Measurements from ENCODE around the gene CRISPLD2.

Gene CRISPLD2, protein sequence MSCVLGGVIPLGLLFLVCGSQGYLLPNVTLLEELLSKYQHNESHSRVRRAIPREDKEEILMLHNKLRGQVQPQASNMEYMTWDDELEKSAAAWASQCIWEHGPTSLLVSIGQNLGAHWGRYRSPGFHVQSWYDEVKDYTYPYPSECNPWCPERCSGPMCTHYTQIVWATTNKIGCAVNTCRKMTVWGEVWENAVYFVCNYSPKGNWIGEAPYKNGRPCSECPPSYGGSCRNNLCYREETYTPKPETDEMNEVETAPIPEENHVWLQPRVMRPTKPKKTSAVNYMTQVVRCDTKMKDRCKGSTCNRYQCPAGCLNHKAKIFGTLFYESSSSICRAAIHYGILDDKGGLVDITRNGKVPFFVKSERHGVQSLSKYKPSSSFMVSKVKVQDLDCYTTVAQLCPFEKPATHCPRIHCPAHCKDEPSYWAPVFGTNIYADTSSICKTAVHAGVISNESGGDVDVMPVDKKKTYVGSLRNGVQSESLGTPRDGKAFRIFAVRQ

DNA sequence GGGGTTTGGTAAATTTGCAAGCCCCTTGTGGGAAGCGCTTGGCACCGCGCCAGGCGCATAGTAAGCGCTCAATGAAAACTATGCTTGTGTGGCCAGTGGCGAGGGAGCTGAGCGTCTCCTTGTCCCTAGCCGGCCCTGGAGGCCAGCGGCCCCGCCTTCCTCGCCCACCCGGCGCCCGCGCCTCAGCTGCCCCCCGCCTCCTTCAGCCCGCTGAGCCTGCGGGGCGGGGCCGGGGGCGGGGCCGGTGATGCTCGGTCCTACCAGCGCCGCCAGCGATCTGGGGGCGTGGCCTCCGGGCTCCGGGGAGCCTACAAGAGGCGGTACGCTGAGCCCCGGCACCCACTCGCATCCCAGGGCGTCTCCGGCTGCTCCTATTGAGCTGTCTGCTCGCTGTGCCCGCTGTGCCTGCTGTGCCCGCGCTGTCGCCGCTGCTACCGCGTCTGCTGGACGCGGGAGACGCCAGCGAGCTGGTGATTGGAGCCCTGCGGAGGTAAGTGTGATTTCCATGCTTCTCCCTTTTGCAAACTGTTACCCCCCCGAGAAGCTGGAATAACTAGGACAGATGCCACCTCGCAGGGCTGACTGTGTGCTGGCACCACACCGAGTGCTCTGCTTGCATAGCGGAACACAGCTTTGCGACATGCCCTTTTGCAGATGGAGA, at the start of gene CRISPLD2:
TSS of gene CRISPLD2 (plus strand) at position 342 of the 661 bp plus-strand sequence. CDS start 18,511 bp downstream, outside the sequence.
- peak; percentile 89 for DNase-seq (ENCODE audit: low read depth)

DNA sequence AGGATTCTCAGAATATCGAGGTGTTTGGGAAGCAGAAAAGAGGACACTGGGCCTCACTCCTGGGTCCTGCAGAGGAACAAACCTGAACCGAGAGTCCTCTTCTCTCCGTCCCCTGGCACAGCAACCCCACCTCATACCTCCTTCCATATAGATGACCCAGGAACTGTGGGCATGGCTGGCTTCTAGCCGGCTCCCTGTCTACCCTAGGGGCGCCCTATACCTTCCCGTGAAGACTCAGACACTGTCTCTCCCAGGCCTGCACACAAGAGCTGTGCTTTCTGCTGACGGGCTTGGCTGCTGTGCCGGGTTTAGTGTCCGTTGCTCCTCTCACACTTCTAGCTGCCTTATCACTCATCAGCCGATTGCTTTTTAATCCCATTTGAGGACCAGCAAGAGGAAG, 46.5 kb upstream of the CRISPLD2 start:
- no peak for DNase-seq (ENCODE audit: low read depth)

DNA sequence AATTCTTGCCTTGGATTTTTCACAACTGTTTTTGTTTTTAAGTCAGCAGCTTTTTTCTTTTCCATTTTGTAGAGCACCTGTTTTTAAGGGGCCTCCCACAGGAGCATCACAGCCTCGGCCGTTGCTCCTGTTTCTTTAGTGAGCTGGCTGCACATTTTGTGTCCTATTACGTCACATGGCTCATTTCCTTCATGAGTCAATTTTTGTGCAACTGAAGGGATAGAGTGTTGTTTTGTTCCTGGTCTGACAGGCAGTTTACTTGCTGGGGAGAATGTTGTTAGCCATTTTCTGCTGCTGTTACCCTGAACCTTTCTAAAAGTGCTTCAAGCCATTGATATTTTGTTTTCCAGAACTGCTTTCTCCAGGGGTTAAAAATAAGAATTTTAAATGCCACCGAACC, 45.0 kb upstream of the CRISPLD2 start:
- peak; percentile 83 for DNase-seq (ENCODE audit: low read depth)

DNA sequence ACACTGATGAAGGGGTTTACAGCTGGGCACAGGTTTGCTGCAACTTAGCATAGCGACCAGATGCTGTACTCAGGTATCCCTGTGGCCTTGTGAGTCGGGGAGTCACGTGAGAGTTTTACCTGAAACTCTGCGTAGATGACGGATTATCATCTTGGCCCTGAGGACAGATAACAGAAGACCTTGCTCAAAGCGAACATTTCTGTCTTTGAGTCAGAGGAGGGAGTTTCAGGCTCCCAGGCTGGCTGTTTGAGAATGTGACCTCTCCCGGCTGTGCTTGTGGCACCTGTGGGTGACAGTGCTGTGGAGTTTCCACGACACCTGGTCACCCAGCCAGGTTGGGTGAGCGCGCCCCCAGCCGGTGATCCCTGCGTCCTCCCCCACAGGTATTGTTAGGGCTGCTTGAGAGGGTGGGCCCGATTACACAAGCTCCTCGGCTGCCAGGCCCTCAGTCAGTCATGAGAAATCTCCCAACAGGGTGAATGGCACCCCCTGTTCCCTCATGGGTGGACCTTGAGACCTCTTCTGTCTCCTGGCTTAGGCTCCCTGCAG, 44.4 kb upstream of the CRISPLD2 start:
- no peak for DNase-seq (ENCODE audit: low read depth)

DNA sequence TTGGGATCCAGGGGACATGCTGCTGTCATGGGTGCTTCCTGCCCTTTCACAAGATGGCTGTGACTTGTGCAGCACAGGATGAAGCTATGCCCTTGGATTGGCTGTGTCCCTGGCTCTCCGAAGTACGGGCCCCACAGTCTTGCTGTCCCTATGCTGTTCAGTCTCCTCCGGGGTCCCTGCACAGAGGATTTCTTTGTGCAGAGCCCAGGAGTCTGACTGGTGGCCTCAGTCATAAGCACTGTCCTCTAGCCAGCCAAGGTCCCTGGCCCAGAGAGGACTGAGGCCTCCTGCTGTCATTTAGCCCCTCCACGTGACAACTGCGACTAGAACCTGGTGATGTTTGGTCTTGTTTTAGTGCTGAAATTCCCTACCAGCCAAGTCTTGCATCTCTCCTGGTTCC, 42.4 kb upstream of the CRISPLD2 start:
- no peak for DNase-seq (ENCODE audit: low read depth)

DNA sequence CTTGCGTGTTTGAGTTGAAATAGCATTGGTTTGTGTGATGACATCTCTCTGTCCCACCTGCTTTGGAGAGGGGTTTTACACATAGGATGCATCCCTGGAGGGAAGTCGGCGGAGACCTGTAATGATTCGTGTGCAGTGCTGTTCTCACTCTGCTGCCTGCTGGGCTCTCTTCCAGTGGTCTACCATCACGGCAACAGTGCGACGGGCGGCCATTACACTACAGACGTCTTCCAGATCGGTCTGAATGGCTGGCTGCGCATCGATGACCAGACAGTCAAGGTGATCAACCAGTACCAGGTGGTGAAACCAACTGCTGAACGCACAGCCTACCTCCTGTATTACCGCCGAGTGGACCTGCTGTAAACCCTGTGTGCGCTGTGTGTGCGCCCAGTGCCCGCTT, 41.1 kb upstream of the CRISPLD2 start:
- no peak for DNase-seq (ENCODE audit: low read depth)

DNA sequence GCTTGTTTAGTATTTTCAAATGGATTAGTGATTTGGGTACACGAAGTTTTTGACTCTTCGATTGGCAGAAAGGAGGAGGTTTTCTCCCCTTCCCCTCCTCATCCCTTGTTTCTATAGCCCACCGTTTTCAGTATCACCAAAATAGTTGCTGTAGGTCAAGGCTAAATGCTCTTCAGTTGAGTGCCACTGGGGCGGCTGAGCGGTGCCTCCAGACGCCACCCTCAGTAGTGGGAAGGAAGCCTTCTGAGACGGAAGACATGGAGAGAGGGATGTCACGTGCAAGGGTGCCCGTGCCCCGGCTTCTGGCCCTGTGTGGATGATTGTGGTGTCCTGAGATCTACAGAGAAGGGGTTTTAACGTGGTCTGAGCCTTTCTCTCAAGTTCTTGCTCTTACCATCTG, 39.7 kb upstream of the CRISPLD2 start:
- DNase-seq (ENCODE audit: low read depth), result no peak

DNA sequence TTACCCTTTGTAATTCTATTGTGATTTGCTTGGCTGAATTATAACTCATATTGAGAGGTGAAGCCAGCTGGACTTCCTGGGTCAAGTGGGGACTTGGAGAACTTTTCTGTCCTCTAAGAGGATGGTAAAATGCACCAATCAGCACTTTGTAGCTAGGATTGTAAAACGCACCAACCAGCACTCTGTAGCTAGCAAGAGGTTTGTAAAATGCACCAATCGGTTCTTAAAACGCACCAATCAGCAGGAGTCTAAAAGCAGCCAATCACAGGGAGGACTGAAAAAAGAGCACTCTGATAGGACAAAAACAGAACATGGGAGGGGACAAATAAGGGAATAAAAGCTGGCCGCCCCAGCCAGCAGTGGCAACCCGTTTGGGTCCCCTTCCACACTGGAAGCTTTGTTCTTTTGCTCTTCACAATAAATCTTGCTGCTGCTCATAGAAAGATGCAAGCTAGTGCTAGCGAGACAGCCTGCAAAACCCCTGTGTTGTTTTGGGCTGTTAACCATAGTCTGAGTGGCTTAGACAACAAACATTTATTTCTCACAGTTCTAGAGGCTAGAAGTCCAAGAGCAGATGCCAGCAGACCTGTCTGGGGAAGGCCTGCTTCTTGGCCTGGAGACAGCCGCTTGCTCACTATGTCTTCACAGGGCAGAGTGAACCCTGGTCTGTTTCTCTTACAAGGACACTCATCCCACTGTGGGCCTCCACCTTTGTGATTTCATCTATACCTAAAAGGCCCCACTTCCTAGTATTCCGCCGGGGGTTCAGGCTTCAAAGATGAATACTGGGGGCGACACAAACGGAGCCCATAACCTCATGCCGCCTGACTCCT, 39.0 kb upstream of the CRISPLD2 start:
- no peak for DNase-seq (ENCODE audit: low read depth)

DNA sequence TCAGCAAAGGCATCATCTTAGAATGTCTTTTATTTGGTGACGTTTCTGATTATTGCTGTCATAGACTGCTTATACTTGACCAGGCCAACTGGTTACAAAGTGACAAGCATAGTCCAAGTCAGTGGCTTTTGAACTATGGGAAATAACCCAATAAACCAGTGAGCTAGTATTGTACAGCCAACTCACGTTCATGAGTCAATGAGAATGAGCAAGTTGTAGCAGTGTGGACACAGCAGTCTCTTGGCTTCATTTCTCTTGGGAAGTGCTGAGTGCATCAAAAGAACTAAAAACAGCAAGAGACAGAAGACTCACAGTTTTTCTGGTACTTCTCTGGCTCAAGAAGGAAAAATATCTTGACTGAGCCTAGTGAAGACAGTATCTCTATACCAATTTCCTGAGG, 36.9 kb upstream of the CRISPLD2 start:
- DNase-seq (ENCODE audit: low read depth), result no peak

DNA sequence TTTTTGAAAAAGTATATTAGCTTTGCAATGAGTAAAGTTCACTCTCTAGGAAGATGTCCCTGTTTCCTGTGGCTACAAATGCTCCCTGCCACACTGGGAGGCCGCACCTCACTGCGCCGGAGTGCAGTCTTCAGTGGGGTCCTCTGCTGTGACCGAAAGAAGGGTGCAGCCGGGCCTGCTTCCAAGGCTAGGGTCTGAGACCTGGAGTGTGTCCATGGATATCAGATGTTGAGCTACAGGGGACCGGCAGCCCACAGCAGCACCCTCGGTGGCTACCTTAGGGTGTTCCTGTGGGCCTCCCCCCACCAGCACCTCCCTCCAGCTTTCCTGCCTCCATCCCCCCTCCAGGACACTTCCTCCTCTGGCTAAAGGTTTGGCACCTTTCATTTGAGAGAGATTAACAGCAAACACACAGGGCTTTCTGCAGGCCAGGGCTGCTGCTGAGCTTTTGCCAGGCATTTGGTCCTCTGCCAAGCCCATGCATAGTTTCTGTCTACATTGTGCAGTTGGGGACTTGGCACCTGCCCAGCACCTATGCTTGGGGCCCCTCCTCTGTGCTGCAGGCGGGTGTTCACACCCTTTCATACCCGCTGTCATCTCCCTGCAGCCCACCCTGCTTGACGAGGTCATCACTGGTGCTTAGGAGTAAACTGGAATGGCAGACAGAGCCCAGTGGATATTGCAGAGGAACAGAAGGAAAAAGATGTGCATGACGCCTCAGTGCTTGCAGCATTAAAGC, 33.8 kb upstream of the CRISPLD2 start:
- DNase-seq (ENCODE audit: low read depth), result no peak

DNA sequence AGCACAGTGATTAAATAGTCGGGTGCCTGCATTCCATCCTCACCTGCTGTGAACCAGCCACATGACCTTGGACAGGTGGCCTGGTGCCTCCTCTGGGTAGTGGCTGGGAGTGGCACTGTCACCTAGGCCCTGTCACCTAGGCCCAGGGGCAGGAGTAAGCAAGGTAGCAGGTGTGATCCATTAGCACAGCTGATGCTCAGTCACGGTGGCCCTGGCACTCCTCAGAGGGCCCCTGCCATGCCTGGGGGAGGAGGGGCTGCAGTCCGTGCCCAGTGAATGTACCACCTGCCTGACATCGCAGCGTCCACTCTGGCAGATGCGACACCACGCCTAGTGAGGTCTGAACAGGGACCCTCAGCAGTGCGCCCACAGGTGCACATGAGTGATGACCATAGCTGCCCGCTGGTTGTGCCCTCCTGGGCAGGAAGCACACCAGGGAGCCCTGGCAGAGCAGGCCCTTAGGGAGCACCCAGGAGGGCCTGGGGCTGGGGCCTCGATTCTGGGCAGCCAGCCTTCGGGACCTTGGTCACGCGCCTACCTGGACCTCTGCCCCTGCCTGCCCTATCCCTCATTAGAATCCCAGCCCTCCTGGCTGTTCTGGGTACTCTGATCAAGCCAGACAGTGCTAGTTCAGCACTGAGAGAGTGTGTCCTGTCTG, 33.1 kb upstream of the CRISPLD2 start:
- no peak for DNase-seq (ENCODE audit: low read depth)

DNA sequence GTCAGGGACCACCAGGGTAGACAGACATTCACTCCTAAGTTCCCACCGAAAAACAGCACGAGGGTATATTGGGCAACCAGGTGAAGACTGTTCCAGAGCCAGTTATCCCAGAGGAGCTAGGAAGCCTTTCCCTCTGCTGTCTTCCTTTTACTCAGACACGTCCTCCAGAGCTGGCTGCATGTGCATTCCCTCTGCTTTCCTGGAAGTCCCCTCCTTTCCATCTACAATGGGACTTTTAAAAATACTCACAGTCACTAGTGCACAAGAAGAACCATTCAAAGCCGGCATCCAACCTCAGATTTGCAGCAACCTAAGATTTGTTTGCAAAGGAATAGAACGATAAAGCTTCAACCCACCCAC, 32.5 kb upstream of the CRISPLD2 start:
- DNase-seq (ENCODE audit: low read depth), result no peak

DNA sequence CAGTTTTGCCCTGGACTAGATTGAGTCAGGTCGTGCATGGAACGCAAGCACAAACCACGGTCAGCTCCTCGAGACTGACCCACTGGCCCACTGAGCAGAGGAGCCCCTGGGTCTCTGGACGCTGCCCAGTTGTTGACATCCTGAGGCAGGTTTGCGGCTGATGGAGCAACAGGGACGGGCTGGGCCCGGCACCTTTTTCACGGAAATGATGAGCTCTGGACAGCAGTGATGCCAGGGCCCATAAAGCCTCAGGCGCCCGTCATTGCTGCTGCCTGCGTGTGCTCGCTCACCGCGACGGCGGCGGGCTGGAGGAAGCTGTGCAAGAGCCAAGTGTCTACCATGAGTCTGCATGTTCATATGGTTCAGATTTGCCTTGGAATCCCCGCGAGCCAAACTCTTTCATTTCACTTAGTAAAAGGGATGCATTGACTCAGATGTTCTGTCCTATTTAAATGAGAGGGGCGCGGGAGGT, 30.8 kb upstream of the CRISPLD2 start:
- DNase-seq (ENCODE audit: low read depth), result peak; percentile 95

DNA sequence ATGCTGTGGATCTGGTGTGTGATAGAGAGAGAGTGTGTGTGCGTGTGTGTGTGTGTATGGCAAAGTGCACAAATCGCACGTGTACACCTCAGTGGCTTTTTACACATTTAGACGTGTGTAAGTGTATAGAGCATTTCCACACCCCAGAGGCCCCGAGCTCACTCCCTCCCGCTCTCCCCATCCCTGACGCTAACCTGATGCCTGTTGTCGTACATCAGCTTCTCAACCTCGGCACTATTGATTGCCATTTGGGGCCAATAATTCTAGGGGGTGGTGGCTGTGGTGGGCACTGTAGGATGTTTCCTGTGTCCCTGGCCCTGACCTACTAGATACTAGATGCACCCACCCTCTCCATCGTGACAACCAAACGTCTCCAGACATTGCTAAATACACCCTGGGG, 30.4 kb upstream of the CRISPLD2 start:
- no peak for DNase-seq (ENCODE audit: low read depth)

DNA sequence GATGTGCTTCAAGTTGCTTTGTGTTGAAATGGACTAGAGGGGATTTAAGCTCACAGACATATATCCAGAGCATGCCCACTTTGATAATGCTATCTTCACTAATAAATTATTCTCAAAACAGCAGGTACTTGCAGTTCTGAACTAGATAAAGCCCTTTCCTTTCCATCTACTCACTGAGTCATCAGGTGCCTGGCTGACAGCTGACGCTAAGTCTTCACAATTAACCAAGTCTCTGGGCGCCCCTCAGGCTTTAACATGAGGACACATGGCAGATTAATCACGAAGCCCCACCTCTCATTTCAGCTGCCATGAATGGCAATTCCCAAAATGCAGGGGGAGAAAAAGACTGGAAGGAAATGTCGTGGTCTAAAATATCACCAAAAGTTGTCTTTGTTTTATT, 29.5 kb upstream of the CRISPLD2 start:
- DNase-seq (ENCODE audit: low read depth), result no peak

DNA sequence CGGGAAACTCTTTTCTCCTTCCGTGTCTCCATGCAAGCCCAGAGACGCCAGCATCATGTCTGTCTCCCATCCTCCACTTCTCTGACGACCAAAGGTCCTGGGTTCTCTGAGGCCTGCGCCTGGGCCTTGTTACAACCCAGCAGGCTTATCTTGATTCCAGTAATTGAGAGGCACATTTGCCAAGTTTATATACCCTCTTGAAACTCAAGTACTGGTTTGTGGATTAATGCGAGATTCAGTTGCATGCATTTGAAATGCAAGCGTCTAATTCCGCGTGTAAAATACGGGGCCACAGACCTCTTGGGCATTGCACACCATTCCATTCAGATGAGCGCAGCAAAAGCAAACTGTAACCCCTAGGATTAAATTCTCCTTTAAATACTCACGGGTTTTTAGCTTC, 28.7 kb upstream of the CRISPLD2 start:
- DNase-seq (ENCODE audit: low read depth), result peak; percentile 14

DNA sequence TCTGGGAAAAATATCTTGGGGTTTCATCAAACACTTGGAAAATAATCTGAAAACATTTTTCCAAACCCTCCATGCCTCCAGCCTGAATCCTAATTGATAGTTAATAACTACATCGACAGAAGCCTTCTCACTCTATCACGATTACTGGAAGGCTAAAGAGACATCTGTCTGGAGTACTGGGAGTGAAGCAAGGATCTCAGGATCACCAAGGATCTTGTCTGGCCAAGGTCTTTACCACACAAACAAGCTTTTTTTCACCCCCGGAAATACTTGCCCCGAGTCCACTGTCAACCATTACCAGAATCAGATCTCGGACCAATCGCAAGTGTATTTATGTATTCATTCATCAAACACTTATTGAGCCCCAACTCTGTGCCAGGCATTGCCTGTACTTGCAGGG, 28.3 kb upstream of the CRISPLD2 start:
- no peak for DNase-seq (ENCODE audit: low read depth)

DNA sequence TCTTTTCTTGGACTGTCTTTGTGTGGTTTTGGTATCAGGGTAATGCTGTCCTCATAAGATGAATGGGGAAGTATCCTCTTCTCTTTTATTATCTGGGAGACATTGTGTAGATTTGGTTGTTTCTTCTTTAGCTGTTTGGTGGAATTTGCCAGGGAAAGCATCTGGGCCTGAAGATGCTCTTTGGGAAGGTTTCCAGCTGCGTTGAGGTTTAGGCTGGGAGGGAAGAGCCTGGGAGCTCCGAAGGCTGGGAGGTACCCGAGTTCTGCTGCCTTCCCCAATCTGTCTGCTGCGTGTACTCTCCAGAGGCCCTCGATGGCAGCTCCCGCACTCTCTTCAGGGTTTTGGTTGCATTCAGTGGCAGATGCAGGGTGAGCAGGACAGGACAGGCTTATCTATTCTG, 25.6 kb upstream of the CRISPLD2 start:
- no peak for DNase-seq (ENCODE audit: low read depth)

DNA sequence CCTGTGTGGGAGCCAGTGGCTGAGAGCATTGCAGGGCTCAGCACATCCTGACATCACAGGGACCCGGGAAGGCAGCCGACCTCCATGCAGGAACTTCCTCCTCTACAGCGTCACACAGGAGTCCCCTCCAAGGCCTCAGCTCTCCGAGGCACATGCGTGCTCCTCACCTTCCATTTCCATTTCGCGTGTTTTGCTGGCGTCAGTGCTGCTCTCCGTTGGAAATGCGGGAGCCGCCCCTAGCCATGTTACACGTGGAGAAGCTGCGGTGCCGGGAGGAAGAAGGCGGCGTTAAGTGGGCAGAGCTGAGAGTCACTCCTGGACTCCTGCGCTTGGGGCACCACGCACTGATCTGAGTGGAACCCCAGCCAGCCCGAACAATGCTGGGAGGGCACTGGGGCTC, 25.2 kb upstream of the CRISPLD2 start:
- no peak for DNase-seq (ENCODE audit: low read depth)

DNA sequence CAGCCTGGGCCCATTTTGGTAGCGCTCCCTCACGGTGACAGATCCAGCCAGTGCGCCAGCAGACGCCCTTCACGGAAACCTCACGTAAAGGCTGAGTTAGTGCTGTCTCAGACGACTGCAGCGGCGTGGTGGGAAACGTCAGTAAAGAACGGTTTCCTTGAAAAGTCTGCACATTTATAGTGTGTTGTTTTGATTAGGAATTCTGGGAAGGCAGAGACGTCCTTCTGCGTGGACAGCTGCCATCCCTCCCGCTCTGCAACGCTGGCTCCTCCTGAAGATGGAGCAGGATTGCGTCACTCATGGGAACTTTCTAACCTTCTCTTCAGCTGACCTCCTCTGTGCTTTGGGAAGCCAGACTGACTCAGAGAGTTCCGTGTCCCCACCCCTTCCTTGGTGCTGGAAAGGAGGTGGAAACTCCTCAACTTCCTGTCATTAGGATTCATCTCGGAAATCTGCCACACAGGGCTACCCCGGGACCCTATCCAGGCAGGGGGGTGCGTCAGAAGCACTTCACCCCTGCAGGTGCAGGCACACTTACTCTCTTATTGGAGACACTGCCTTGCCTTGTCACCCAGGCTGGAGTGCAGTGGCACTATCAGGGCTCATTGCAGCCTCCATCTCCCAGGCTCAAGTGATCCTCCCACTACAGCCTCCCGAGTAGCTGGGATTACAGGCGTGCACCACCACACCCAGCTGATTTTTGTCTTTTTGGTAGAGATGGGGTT, 24.3 kb upstream of the CRISPLD2 start:
- DNase-seq (ENCODE audit: low read depth), result peak; percentile 94
